Lower leg skin (tissue), 3 donors: Measurements from ENCODE around the gene ITGA7.

Source experiments
- POLR2A ChIP-seq, 2 donors: fragments of 450-650 bp; IDR thresholded peaks; one replicate each; pipeline ENCODE4 v1.6.1; 2016 to 2017; ENCODE audit warnings: antibody characterized with exemption in 2 of 2, mild to moderate bottlenecking in 1 of 2, moderate library complexity in 1 of 2
- TF ChIP-seq, protein P1 (sequence below), 3 donors: fragments of 450-650 bp; IDR thresholded peaks; one replicate each; pipeline ENCODE4 v1.5.1; 2016; ENCODE audit warnings: antibody characterized with exemption in 3 of 3, mild to moderate bottlenecking in 3 of 3, moderate library complexity in 2 of 3

- TF ChIP-seq POLR2A (IDR thresholded peaks at IDR 0.05) = no peak
- TF ChIP-seq, protein P1, sequence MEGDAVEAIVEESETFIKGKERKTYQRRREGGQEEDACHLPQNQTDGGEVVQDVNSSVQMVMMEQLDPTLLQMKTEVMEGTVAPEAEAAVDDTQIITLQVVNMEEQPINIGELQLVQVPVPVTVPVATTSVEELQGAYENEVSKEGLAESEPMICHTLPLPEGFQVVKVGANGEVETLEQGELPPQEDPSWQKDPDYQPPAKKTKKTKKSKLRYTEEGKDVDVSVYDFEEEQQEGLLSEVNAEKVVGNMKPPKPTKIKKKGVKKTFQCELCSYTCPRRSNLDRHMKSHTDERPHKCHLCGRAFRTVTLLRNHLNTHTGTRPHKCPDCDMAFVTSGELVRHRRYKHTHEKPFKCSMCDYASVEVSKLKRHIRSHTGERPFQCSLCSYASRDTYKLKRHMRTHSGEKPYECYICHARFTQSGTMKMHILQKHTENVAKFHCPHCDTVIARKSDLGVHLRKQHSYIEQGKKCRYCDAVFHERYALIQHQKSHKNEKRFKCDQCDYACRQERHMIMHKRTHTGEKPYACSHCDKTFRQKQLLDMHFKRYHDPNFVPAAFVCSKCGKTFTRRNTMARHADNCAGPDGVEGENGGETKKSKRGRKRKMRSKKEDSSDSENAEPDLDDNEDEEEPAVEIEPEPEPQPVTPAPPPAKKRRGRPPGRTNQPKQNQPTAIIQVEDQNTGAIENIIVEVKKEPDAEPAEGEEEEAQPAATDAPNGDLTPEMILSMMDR (IDR thresholded peaks at IDR 0.05) = no peak
Measured at GRCh38 chr12:55728186-55728938, 20.7 kb upstream of the ITGA7 start.
